Psoas muscle (tissue), 8 donors: ENCODE results near the gene RAF1. TPM values are rescaled to one million over a fixed set of nuclear protein-coding genes. Genes with fewer than 3 reads are reported as not detected.
A peak's percentile ranks its signal among the peaks of the same experiment; 100 is the strongest.
"Not testable (repeated sequence)": the region's sequence is repeated elsewhere in the genome, so short reads cannot be mapped to it uniquely, and the experiment has no call there.

Experiments
- ATAC-seq, 4 donors: fragments of 200-7000 bp; cut with Tn5 transposase; one replicate each; pipeline ENCODE4 v1.9.1; 2020; ENCODE audit warnings: moderate library complexity in 3 of 4, mild to moderate bottlenecking in 2 of 4
- DNase-seq, 2 donors: peaks; one replicate each; pipeline ENCODE4 v3.0.0-alpha.2; 2020
- H3K27ac ChIP-seq: fragments of 200-600 bp; one replicate; pipeline ENCODE4 v1.8.0; 2022
- H3K27me3 ChIP-seq, 3 donors: fragments of 200-600 bp in 1 of 3; one replicate each; pipeline versions ENCODE4 v1.6.1 to v1.8.0; 2013 to 2022; ENCODE audit warnings: low read length in 2 of 3, mild to moderate bottlenecking in 2 of 3, moderate library complexity in 1 of 3; ENCODE audit not compliant: insufficient read depth in 3 of 3
- H3K36me3 ChIP-seq, 2 donors: fragments of 200-600 bp in 1 of 2; one replicate each; pipeline versions ENCODE4 v1.6.1 to v1.8.0; 2013 to 2022; ENCODE audit warnings: low read depth in 1 of 2, mild to moderate bottlenecking in 1 of 2, moderate library complexity in 1 of 2; ENCODE audit not compliant: insufficient read depth in 1 of 2
- H3K4me1 ChIP-seq: fragments of 200-600 bp; one replicate; pipeline ENCODE4 v1.8.0; 2022
- H3K4me3 ChIP-seq: fragments of 200-600 bp; one replicate; pipeline ENCODE4 v1.8.0; 2022; ENCODE audit warnings: mild to moderate bottlenecking
- H3K9me3 ChIP-seq: fragments of 200-600 bp; one replicate; pipeline ENCODE4 v1.8.0; 2022
- CTCF ChIP-seq: fragments of 200-600 bp; IDR thresholded peaks from one replicate; pipeline ENCODE4 v1.8.0; 2022; ENCODE audit warnings: antibody characterized with exemption
- WGBS, 3 donors: extraction: QIAGEN DNeasy Blood & Tissue Kit; methylation state at CpG; one replicate each; pipeline versions ENCODE4 v1.1.6 to v1.1.7; 2013; 5-methylcytosine and 5-hydroxymethylcytosine counted together
- intact Hi-C, 2 donors: fragments of 100-400 bp; cut with DNase I; formaldehyde crosslinking; loops; one replicate each; pipeline versions ENCODE4 v1.11.0 to v1.14.2; 2022
- polyA plus RNA-seq, 3 donors: library from polyadenylated mRNA; stranded (reverse); fragments of 200-250 nt; gene quantifications; one replicate each; pipeline ENCODE4 v1.2.3, GENCODE V29; 2013
- total RNA-seq, 4 donors: library from RNA; stranded (reverse); fragmentation: NEBNext Ultra II Directional in 2 of 4; extraction: Animal tissue kit (Norgen Biotek cat#: 25700) in 2 of 4; gene quantifications; one replicate each; pipeline versions ENCODE4 v1.2.1 to v1.2.4, GENCODE V29; 2021 to 2023
- donor health status: healthy with polysubstance abuse.
- donor health status: DM: no; HTN: no; CAD: no; lungs with moderate emphysema.
- donor health status: Bipolar disorder and iron deficiency.
- donor health status: healthy.
- donor health status: DM: yes; HTN: yes; CAD: no.
- donor health status: DM: no; HTN: no; CAD: no.
- donor health status: DM: no; HTN: no; CAD: no.
- donor health status: DM: yes; HTN: yes; CAD: no.

The RAF1 gene
- total and polyA plus RNA-seq, 7 donors, result 87.2 to 391 (median 155) TPM

DNA sequence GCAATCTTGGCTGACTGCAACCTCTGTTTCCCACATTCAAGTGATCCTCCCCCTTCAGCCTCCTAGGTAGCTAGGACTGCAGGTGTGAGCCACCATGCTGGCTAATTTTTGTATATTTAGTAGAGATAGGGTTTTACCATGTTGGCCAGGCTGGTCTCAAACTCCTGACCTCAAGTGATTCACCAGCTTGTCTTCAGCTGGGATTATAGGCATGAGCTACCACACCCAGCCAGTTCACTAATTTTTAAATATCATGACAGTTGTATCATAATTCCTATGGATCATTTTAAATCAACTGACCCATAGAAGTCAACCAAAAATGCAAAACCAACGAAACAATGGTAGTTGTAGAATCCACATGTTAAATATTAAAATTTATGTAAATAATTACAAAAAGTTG lies 35.1 kb downstream of the RAF1 start:
- Histone ChIP-seq H3K4me3 (no peak overlapping the region), H3K9me3 (no peaks in the 10 kb centered on the region), H3K27ac (peak overlapping the region; percentile 81), H3K27me3 (no peaks in the 10 kb centered on the region), H3K36me3 (no peaks in the 10 kb centered on the region), H3K4me1 (peaks cover 63% of the 10 kb centered on the region)
- peak in 1 of 4 donors; percentile 37 for ATAC-seq
- WGBS, 3 donors, result 93 to 95% (median 93%) methylated on average over 1 of the region's 1 CpG
- no peak for TF ChIP-seq CTCF
- intact Hi-C loops, result loop anchor here in 1 of 2 donors (5.0 kb wide), 1 partner anchor 33 kb away; the partner anchor contains the start of gene RAF1
- DNase-seq, result no peak

- H3K36me3 ChIP-seq, result no peaks in the 10 kb centered on the region
- WGBS, 3 donors, result 50 to 67% (median 50%) methylated on average over 4 of the region's 4 CpGs
- H3K27me3 ChIP-seq, result no peaks in the 10 kb centered on the region
- ATAC-seq, result no peak
- DNase-seq, result no peak
- intact Hi-C loops, result loop anchor here in 1 of 2 donors (5.0 kb wide), 1 partner anchor 35 kb away; the partner anchor contains the start of gene RAF1
- H3K27ac ChIP-seq, result peak overlapping the region; percentile 65
- no peak overlapping the region for H3K4me3 ChIP-seq
- H3K4me1 ChIP-seq, result peaks cover 64% of the 10 kb centered on the region
- TF ChIP-seq CTCF, result no peak
- H3K9me3 ChIP-seq, result no peaks in the 10 kb centered on the region
Observed at GRCh38 chr3:12627370-12627769, 36.5 kb downstream of the RAF1 start.

- not testable (repeated sequence) for ATAC-seq, H3K27me3 ChIP-seq, H3K27ac ChIP-seq, H3K9me3 ChIP-seq, H3K4me3 ChIP-seq, H3K36me3 ChIP-seq, DNase-seq
- H3K4me1 ChIP-seq, result peaks cover 61% of the 10 kb centered on the region
- WGBS, 3 donors, result 96 to 99% (median 98%) methylated on average over 3 of the region's 3 CpGs
- intact Hi-C loops, result loop anchor here in 1 of 2 donors (5.0 kb wide), 1 partner anchor 37 kb away; the partner anchor contains the start of gene RAF1
Observed at GRCh38 chr3:12624964-12625363, 39.0 kb downstream of the RAF1 start.

- Histone ChIP-seq H3K36me3 (no peaks in the 10 kb centered on the region), H3K27ac (no peak overlapping the region), H3K9me3 (no peaks in the 10 kb centered on the region), H3K4me3 (no peak overlapping the region), H3K27me3 (no peaks in the 10 kb centered on the region), H3K4me1 (peaks cover 52% of the 10 kb centered on the region)
- DNase-seq (no peak), ATAC-seq (no peak)
- intact Hi-C loops, result no loop called here
- no peak for TF ChIP-seq CTCF
- WGBS, 3 donors, result 76 to 85% (median 84%) methylated on average over 5 of the region's 5 CpGs
Observed at GRCh38 chr3:12624056-12624455, 39.9 kb downstream of the RAF1 start.

GRCh38 chr3:12622335-12622734 lies 41.6 kb downstream of the RAF1 start:
- Histone ChIP-seq H3K27me3 (no peaks in the 10 kb centered on the region), H3K4me1 (peaks cover 40% of the 10 kb centered on the region), H3K4me3 (no peak overlapping the region), H3K27ac (peak overlapping the region; percentile 39), H3K36me3 (peaks cover under 1 to 13% of the 10 kb centered on the region in 2 donors), H3K9me3 (no peaks in the 10 kb centered on the region)
- no peak for TF ChIP-seq CTCF
- ATAC-seq (no peak), DNase-seq (no peak)
- WGBS, 3 donors, result 66 to 70% (median 69%) methylated on average over 4 of the region's 4 CpGs
- intact Hi-C loops, result no loop called here
